ENCODE measurements around the gene ID1. TPM values are rescaled to one million over a fixed set of nuclear protein-coding genes. Genes with fewer than 3 reads are reported as not detected.

Gene ID1
- total and polyA plus RNA-seq, 2 of the 13 experiments (the other 11 are each of a cell fraction or from before 2014, with no cell fraction given), result 320 to 419 TPM

- TF ChIP-seq, protein P1, sequence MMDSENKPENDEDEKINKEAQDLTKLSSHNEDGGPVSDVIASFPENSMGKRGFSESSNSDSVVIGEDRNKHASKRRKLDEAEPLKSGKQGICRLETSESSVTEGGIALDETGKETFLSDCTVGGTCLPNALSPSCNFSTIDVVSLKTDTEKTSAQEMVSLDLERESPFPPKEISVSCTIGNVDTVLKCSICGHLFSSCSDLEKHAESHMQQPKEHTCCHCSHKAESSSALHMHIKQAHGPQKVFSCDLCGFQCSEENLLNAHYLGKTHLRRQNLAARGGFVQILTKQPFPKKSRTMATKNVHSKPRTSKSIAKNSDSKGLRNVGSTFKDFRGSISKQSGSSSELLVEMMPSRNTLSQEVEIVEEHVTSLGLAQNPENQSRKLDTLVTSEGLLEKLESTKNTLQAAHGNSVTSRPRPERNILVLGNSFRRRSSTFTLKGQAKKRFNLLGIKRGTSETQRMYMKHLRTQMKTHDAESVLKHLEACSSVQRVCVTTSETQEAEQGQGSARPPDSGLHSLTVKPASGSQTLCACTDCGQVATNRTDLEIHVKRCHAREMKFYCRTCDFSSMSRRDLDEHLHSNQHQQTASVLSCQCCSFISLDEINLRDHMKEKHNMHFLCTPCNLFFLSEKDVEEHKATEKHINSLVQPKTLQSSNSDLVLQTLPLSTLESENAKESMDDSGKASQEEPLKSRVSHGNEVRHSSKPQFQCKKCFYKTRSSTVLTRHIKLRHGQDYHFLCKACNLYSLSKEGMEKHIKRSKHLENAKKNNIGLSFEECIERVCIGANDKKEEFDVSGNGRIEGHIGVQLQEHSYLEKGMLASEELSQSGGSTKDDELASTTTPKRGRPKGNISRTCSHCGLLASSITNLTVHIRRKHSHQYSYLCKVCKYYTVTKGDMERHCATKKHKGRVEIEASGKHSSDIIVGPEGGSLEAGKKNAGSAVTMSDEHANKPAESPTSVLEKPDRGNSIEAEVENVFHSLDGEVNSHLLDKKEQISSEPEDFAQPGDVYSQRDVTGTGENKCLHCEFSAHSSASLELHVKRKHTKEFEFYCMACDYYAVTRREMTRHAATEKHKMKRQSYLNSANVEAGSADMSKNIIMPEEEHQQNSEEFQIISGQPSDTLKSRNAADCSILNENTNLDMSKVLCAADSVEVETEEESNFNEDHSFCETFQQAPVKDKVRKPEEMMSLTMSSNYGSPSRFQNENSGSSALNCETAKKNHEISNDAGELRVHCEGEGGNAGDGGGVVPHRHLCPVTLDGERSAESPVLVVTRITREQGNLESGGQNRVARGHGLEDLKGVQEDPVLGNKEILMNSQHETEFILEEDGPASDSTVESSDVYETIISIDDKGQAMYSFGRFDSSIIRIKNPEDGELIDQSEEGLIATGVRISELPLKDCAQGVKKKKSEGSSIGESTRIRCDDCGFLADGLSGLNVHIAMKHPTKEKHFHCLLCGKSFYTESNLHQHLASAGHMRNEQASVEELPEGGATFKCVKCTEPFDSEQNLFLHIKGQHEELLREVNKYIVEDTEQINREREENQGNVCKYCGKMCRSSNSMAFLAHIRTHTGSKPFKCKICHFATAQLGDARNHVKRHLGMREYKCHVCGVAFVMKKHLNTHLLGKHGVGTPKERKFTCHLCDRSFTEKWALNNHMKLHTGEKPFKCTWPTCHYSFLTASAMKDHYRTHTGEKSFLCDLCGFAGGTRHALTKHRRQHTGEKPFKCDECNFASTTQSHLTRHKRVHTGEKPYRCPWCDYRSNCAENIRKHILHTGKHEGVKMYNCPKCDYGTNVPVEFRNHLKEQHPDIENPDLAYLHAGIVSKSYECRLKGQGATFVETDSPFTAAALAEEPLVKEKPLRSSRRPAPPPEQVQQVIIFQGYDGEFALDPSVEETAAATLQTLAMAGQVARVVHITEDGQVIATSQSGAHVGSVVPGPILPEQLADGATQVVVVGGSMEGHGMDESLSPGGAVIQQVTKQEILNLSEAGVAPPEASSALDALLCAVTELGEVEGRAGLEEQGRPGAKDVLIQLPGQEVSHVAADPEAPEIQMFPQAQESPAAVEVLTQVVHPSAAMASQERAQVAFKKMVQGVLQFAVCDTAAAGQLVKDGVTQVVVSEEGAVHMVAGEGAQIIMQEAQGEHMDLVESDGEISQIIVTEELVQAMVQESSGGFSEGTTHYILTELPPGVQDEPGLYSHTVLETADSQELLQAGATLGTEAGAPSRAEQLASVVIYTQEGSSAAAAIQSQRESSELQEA (CRISPR knock-in tag; IDR thresholded peaks at IDR 0.05; ENCODE audit: not compliant biosample characterization), result no peak
- TF ChIP-seq ZNF512B (CRISPR knock-in tag; IDR thresholded peaks at IDR 0.05; ENCODE audit: borderline replicate concordance) (0 out of 2 replicates have a peak, but pooled peaks have one; percentile 21), ZBTB3 (CRISPR knock-in tag; IDR thresholded peaks at IDR 0.05; ENCODE audit: borderline replicate concordance, low read depth) (peak; percentile 73), TSC22D2 (CRISPR knock-in tag; IDR thresholded peaks at IDR 0.05; ENCODE audit: borderline replicate concordance) (no peak), ZNF766 (CRISPR knock-in tag; IDR thresholded peaks at IDR 0.05; ENCODE audit: borderline replicate concordance) (peak; percentile 74; the same call in 1 of the 2 replicates), RXRA (CRISPR knock-in tag; IDR thresholded peaks at IDR 0.05) (peak; percentile 83), KDM6A (CRISPR knock-in tag; IDR thresholded peaks at IDR 0.05; ENCODE audit: low read depth) (peak; percentile 34), NFE2L2 (IDR thresholded peaks at IDR 0.05; ENCODE audit: low read length) (peak; percentile 1; the same call in 1 of the 2 replicates), SOX6 (IDR thresholded peaks at IDR 0.05) (no peak), SOX6 (CRISPR knock-in tag; IDR thresholded peaks at IDR 0.05) (peak; percentile 83), PPARG (CRISPR knock-in tag; conservative IDR thresholded peaks at IDR 0.05) (peak; percentile 86; the same call in 1 of the 2 replicates), ZNF564 (CRISPR knock-in tag; IDR thresholded peaks at IDR 0.05) (0 out of 2 replicates have a peak, but pooled peaks have one; percentile 30), ZBTB7A (CRISPR knock-in tag; IDR thresholded peaks at IDR 0.05) (peak; percentile 88), GABPB1 (CRISPR knock-in tag; IDR thresholded peaks at IDR 0.05) (peak; percentile 34; the same call in 1 of the 2 replicates), MNT (IDR thresholded peaks at IDR 0.05) (peak; percentile 41; the same call in 1 of the 2 replicates)
Observed at GRCh38 chr20:31594558-31595379, 10.3 kb upstream of the ID1 start (continued).

All from HepG2 (cell line).